GM12878 (cell line): ENCODE measurements around the gene MAF. TPM values are rescaled to one million over a fixed set of nuclear protein-coding genes. Genes with fewer than 3 reads are reported as not detected.

Experiments used
- E4F1 ChIP-seq: fragments of 450-650 bp; IDR thresholded peaks from 2 replicates; pipeline ENCODE4 v1.6.1; 2018; ENCODE audit warnings: borderline replicate concordance, mild to moderate bottlenecking; ENCODE audit not compliant: partially characterized antibody
- NR2F1 ChIP-seq: fragments of 450-650 bp; conservative IDR thresholded peaks from 2 replicates; pipeline ENCODE4 v1.6.1; 2017; ENCODE audit warnings: mild to moderate bottlenecking
- SUZ12 ChIP-seq: fragments of 200-600 bp; sonication (generic); IDR thresholded peaks from one replicate; pipeline ENCODE4 v1.6.1; 2018; ENCODE audit warnings: antibody characterized with exemption, mild to moderate bottlenecking; ENCODE audit not compliant: unreplicated experiment
- TAF1 ChIP-seq: IDR thresholded peaks from 2 replicates; pipeline ENCODE4 v1.6.1; 2011; ENCODE audit warnings: mild to moderate bottlenecking, low read depth, low read length, borderline replicate concordance
- polyA plus RNA-seq, 11 experiments: library from polyadenylated mRNA; depleted of rRNA in 4 of 11; unstranded in 6 of 11; stranded (reverse) in 5 of 11; fragments of >200 nt; fragmentation: Nextera tagmentation in 4 of 11; fragmentation: Illumina TruSeq in 1 of 11; extraction: Ambion mirVana in 4 of 11; extraction: Trizol in 1 of 11; gene quantifications; 1 replicate in 1 of 11; 2 replicates in 10 of 11; pipeline versions ENCODE4 v1.2.1 to v1.2.3, GENCODE V29; 2011 to 2016; ENCODE audit warnings: inconsistent platforms in 2 of 11, missing spikeins in 2 of 11, low read depth in 1 of 11
- total RNA-seq, 4 experiments: library from RNA; depleted of rRNA in 3 of 4; stranded (reverse); fragments of >200 nt in 3 of 4; fragmentation: Illumina TruSeq in 1 of 4; extraction: Trizol in 1 of 4; gene quantifications; 2 replicates each; pipeline versions ENCODE4 v1.2.1 to v1.2.3, GENCODE V29; 2013 to 2021
- TF ChIP-seq, protein P1 (sequence below): fragments of 450-650 bp; formaldehyde crosslinking; IDR thresholded peaks from 2 replicates; pipeline ENCODE4 v1.5.0; 2022; ENCODE audit warnings: mild to moderate bottlenecking, missing genetic modification characterization
- TF ChIP-seq, protein P2 (sequence below): fragments of 450-650 bp; IDR thresholded peaks from 2 replicates; pipeline ENCODE4 v1.6.1; 2017; ENCODE audit warnings: mild to moderate bottlenecking, moderate library complexity
- TF ChIP-seq, protein P3 (sequence below): IDR thresholded peaks from 2 replicates; pipeline ENCODE4 v1.6.1; 2012; ENCODE audit warnings: mild to moderate bottlenecking, low read depth, low read length

Gene MAF
- total and polyA plus RNA-seq, 10 of the 15 experiments (the other 5 are each of a cell fraction or from before 2014, with no cell fraction given) = 0.03 to 0.13 TPM; not detected in 8

GRCh38 chr16:79573071-79573470 is 27.5 kb downstream of the MAF start (continued):
- TF ChIP-seq E4F1 (no peak), NR2F1 (no peak), TAF1 (no peak), SUZ12 (no peak)
- TF ChIP-seq, protein P1, sequence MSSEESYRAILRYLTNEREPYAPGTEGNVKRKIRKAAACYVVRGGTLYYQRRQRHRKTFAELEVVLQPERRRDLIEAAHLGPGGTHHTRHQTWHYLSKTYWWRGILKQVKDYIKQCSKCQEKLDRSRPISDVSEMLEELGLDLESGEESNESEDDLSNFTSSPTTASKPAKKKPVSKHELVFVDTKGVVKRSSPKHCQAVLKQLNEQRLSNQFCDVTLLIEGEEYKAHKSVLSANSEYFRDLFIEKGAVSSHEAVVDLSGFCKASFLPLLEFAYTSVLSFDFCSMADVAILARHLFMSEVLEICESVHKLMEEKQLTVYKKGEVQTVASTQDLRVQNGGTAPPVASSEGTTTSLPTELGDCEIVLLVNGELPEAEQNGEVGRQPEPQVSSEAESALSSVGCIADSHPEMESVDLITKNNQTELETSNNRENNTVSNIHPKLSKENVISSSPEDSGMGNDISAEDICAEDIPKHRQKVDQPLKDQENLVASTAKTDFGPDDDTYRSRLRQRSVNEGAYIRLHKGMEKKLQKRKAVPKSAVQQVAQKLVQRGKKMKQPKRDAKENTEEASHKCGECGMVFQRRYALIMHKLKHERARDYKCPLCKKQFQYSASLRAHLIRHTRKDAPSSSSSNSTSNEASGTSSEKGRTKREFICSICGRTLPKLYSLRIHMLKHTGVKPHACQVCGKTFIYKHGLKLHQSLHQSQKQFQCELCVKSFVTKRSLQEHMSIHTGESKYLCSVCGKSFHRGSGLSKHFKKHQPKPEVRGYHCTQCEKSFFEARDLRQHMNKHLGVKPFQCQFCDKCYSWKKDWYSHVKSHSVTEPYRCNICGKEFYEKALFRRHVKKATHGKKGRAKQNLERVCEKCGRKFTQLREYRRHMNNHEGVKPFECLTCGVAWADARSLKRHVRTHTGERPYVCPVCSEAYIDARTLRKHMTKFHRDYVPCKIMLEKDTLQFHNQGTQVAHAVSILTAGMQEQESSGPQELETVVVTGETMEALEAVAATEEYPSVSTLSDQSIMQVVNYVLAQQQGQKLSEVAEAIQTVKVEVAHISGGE (CRISPR knock-in tag) = no peak
- TF ChIP-seq, protein P2, sequence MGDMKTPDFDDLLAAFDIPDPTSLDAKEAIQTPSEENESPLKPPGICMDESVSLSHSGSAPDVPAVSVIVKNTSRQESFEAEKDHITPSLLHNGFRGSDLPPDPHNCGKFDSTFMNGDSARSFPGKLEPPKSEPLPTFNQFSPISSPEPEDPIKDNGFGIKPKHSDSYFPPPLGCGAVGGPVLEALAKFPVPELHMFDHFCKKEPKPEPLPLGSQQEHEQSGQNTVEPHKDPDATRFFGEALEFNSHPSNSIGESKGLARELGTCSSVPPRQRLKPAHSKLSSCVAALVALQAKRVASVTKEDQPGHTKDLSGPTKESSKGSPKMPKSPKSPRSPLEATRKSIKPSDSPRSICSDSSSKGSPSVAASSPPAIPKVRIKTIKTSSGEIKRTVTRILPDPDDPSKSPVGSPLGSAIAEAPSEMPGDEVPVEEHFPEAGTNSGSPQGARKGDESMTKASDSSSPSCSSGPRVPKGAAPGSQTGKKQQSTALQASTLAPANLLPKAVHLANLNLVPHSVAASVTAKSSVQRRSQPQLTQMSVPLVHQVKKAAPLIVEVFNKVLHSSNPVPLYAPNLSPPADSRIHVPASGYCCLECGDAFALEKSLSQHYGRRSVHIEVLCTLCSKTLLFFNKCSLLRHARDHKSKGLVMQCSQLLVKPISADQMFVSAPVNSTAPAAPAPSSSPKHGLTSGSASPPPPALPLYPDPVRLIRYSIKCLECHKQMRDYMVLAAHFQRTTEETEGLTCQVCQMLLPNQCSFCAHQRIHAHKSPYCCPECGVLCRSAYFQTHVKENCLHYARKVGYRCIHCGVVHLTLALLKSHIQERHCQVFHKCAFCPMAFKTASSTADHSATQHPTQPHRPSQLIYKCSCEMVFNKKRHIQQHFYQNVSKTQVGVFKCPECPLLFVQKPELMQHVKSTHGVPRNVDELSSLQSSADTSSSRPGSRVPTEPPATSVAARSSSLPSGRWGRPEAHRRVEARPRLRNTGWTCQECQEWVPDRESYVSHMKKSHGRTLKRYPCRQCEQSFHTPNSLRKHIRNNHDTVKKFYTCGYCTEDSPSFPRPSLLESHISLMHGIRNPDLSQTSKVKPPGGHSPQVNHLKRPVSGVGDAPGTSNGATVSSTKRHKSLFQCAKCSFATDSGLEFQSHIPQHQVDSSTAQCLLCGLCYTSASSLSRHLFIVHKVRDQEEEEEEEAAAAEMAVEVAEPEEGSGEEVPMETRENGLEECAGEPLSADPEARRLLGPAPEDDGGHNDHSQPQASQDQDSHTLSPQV = no peak
- TF ChIP-seq, protein P3, sequence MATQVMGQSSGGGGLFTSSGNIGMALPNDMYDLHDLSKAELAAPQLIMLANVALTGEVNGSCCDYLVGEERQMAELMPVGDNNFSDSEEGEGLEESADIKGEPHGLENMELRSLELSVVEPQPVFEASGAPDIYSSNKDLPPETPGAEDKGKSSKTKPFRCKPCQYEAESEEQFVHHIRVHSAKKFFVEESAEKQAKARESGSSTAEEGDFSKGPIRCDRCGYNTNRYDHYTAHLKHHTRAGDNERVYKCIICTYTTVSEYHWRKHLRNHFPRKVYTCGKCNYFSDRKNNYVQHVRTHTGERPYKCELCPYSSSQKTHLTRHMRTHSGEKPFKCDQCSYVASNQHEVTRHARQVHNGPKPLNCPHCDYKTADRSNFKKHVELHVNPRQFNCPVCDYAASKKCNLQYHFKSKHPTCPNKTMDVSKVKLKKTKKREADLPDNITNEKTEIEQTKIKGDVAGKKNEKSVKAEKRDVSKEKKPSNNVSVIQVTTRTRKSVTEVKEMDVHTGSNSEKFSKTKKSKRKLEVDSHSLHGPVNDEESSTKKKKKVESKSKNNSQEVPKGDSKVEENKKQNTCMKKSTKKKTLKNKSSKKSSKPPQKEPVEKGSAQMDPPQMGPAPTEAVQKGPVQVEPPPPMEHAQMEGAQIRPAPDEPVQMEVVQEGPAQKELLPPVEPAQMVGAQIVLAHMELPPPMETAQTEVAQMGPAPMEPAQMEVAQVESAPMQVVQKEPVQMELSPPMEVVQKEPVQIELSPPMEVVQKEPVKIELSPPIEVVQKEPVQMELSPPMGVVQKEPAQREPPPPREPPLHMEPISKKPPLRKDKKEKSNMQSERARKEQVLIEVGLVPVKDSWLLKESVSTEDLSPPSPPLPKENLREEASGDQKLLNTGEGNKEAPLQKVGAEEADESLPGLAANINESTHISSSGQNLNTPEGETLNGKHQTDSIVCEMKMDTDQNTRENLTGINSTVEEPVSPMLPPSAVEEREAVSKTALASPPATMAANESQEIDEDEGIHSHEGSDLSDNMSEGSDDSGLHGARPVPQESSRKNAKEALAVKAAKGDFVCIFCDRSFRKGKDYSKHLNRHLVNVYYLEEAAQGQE = no peak
- TF ChIP-seq, all 136 proteins: peak for 0
